ENCODE measurements around the gene CRYZL1. TPM values are rescaled to one million over a fixed set of nuclear protein-coding genes. Genes with fewer than 3 reads are reported as not detected.

CRYZL1 gene
- total RNA-seq, 1 experiment from 2014 or later = 13.5 TPM

DNA sequence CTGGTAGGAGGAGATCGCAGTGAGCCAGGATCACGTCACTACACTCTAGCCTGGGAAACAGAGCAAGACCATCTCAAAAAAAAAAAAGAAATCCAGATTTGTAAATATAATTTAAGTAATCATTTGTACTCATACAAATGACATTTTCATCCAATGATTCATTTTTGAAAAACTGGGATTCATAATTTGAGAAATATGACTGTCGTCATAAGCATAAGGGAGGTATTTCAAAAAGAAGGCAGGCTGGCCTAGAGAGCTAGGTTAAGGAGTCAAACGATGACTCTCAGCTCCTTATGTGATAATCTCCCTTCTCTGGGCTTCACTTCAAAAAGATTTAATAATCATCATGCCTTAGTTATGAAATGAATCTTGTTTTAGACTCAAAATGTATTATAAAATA is 101.9 kb downstream of the CRYZL1 start:
- Mint-ChIP-seq H3K27ac (no peak overlapping the region), H3K27me3 (ENCODE audit: low read depth) (no peaks in the 10 kb centered on the region), H3K36me3 (ENCODE audit: insufficient read depth in 1 of 3, low read depth in 3 of 3) (peaks cover 37 to 69% (median 58%) of the 10 kb centered on the region in 3 experiments), H3K9me3 (no peaks in the 10 kb centered on the region; a peak in 2 of 5 replicates), H3K4me1 (peaks cover 17 to 18% of the 10 kb centered on the region in 2 experiments), H3K4me3 (no peak overlapping the region)
- Histone ChIP-seq H3K79me2 (ENCODE audit: insufficient read depth, low read length) (peaks cover 30% of the 10 kb centered on the region), H2AFZ (ENCODE audit: low read length) (no peak overlapping the region), H3K27ac (ENCODE audit: insufficient read length, low read depth, low read length) (no peak overlapping the region), H2BK12ac (ENCODE audit: insufficient read length, low read depth, low read length) (no peak overlapping the region), H4K91ac (ENCODE audit: insufficient read length, low read depth, low read length) (no peak overlapping the region), H3K4ac (ENCODE audit: low read depth, low read length) (no peak overlapping the region), H4K20me1 (ENCODE audit: control insufficient read depth, insufficient read depth, insufficient read length) (no peaks in the 10 kb centered on the region), H2AK5ac (ENCODE audit: insufficient read length, low read length) (no peak overlapping the region), H3K79me1 (ENCODE audit: insufficient read depth, low read depth, low read length, poor library complexity, severe bottlenecking) (peaks cover 7% of the 10 kb centered on the region), H3K23ac (ENCODE audit: insufficient read length, low read depth, low read length) (no peak overlapping the region), H2BK5ac (ENCODE audit: insufficient read length, low read length) (no peak overlapping the region), H4K8ac (replicated peaks; ENCODE audit: insufficient read length, low read depth, low read length) (no peak overlapping the region), H3K18ac (ENCODE audit: insufficient read length, low read depth, low read length) (no peak overlapping the region), H3K9me3 (ENCODE audit: control insufficient read depth, low read depth, low read length) (no peaks in the 10 kb centered on the region), H4K5ac (ENCODE audit: insufficient read length, low read depth, low read length) (no peak overlapping the region), H3T11ph (ENCODE audit: low read length) (no peak overlapping the region), H3K23me2 (ENCODE audit: insufficient read length, low read depth, low read length, poor library complexity, severe bottlenecking) (no peaks in the 10 kb centered on the region), H3K56ac (ENCODE audit: insufficient read length, low read depth, low read length) (no peak overlapping the region), H2BK20ac (ENCODE audit: low read depth, low read length, poor library complexity, severe bottlenecking) (no peak overlapping the region), H3K9ac (ENCODE audit: extremely low read depth, insufficient read length, low read length) (no peak overlapping the region), H3K4me2 (ENCODE audit: insufficient read depth, insufficient read length, low read length) (no peak overlapping the region), H2BK120ac (ENCODE audit: low read depth, low read length, poor library complexity, severe bottlenecking) (no peak overlapping the region), H3K4me1 (ENCODE audit: insufficient read depth, low read length) (no peaks in the 10 kb centered on the region), H3K14ac (ENCODE audit: insufficient read depth, low read length) (no peak overlapping the region), H2BK15ac (ENCODE audit: low read depth, low read length) (no peak overlapping the region), H3K27me3 (ENCODE audit: insufficient read depth, low read length) (no peaks in the 10 kb centered on the region)
- TF ChIP-seq, protein P1, sequence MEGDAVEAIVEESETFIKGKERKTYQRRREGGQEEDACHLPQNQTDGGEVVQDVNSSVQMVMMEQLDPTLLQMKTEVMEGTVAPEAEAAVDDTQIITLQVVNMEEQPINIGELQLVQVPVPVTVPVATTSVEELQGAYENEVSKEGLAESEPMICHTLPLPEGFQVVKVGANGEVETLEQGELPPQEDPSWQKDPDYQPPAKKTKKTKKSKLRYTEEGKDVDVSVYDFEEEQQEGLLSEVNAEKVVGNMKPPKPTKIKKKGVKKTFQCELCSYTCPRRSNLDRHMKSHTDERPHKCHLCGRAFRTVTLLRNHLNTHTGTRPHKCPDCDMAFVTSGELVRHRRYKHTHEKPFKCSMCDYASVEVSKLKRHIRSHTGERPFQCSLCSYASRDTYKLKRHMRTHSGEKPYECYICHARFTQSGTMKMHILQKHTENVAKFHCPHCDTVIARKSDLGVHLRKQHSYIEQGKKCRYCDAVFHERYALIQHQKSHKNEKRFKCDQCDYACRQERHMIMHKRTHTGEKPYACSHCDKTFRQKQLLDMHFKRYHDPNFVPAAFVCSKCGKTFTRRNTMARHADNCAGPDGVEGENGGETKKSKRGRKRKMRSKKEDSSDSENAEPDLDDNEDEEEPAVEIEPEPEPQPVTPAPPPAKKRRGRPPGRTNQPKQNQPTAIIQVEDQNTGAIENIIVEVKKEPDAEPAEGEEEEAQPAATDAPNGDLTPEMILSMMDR (conservative IDR thresholded peaks at IDR 0.05) = no peak
- no CpG with 5 or more reads among the region's 4 CpGs for WGBS (ENCODE audit: extremely low coverage, insufficient read length, low lambda C conversion rate)
- no peak for DNase-seq

Other genes starting within 250 kb of the CRYZL1 start
- 44.1 and 46.1 TPM in 2 replicates for gene IFNGR2, start 238.3 kb downstream of the CRYZL1 start, total RNA-seq (2021)
- gene TMEM50B, start 161.8 kb downstream of the CRYZL1 start, total RNA-seq (2021) = 14.8 and 17.6 TPM in 2 replicates
- 3.4 and 3.7 TPM in 2 replicates for gene DNAJC28, start 150.0 kb downstream of the CRYZL1 start, total RNA-seq (2021)
- gene GART, start 99.6 kb downstream of the CRYZL1 start, total RNA-seq (2021) = 161 and 162 TPM in 2 replicates
- 319 and 329 TPM in 2 replicates for gene SON, start 98.7 kb downstream of the CRYZL1 start, total RNA-seq (2021)
- 35.3 and 37.9 TPM in 2 replicates for gene DONSON, start 53.1 kb downstream of the CRYZL1 start, total RNA-seq (2021)
- 90.7 and 94.2 TPM in 2 replicates for gene ITSN1, start 760 bp upstream of the CRYZL1 start, total RNA-seq (2021)